ENCODE results near the gene SMYD4.

Gene SMYD4

GRCh38 chr17:1762901-1763898 is 66.5 kb downstream of the SMYD4 start:
- TF ChIP-seq ZNF274 (IDR thresholded peaks at IDR 0.05; ENCODE audit: low read depth, low read length) = no peak
- H3K4me3 ChIP-seq (ENCODE audit: low read length) = no peak overlapping the region

GRCh38 chr17:1762233-1762900 is 67.3 kb downstream of the SMYD4 start:
- no peak overlapping the region for H3K4me3 ChIP-seq (ENCODE audit: low read length)
- no peak for TF ChIP-seq ZNF274 (IDR thresholded peaks at IDR 0.05; ENCODE audit: low read depth, low read length)

GRCh38 chr17:1759529-1759928 is 70.2 kb downstream of the SMYD4 start:
- no peak for TF ChIP-seq ZNF274 (IDR thresholded peaks at IDR 0.05; ENCODE audit: low read depth, low read length)
- H3K4me3 ChIP-seq (ENCODE audit: low read length) = no peak overlapping the region

GRCh38 chr17:1758807-1759206 is 70.9 kb downstream of the SMYD4 start:
- TF ChIP-seq ZNF274 (IDR thresholded peaks at IDR 0.05; ENCODE audit: low read depth, low read length) = no peak
- H3K4me3 ChIP-seq (ENCODE audit: low read length) = no peak overlapping the region

DNA sequence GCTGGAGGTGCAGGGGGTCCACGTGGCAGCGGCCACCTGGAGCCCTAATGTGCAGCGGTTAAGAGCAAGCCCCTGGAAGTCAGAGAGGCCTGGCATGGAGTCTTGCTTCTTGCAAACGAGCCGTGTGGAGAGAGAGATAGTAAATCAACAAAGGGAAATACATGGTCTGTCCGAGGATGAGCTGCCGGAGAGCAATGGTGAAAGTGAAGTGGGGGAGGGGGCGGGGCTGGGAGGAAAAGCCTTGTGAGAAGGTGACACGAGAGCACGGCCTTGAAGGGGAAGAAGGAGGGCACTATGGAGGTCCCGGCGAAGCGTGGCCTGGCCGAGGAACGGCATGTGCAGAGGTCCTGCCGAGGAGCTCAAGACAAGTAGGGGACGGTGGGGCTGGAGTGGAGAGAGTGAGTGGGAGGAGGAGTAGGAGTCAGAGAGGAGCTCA is 73.9 kb downstream of the SMYD4 start:
- H3K4me3 ChIP-seq (ENCODE audit: low read length) = no peak overlapping the region
- no peak for TF ChIP-seq ZNF274 (IDR thresholded peaks at IDR 0.05; ENCODE audit: low read depth, low read length)

GRCh38 chr17:1755252-1755826 is 74.4 kb downstream of the SMYD4 start:
- TF ChIP-seq ZNF274 (IDR thresholded peaks at IDR 0.05; ENCODE audit: low read depth, low read length) = no peak
- H3K4me3 ChIP-seq (ENCODE audit: low read length) = no peak overlapping the region

DNA sequence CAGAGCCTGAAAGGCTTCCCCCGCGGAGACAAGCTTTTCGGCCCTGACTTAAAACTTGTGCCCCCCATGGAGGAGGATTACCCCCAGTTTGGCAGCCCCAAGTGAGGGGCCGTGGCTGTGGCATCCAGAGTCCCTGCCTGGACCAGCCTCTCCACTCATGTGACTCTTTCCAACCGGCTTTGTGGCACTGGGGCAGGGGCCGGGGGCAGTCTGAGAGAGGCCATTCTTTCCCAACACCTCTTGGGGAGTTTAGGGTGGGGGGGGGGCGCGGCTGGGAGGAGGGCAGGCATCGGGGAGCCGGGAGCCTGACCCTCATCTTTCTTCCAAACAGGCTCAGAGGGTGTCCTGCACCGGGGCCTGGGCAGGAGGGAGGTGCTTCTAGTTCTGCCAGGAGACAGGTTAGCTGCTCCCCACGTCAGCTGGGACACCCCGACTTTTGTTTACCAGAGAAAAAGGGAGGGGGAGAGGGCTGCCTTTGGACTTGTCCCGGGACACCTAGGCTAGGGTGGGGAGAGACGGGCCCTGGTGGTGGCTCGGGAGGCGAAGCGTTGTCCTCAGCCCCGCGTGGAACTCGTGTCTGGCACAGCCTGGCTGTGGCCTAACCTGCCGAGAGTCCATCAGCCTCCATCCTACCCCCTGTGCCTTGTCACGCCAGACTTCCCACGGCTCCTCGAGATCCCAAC is 75.1 kb downstream of the SMYD4 start:
- TF ChIP-seq ZNF274 (IDR thresholded peaks at IDR 0.05; ENCODE audit: low read depth, low read length) = no peak
- H3K4me3 ChIP-seq (ENCODE audit: low read length) = no peak overlapping the region

GRCh38 chr17:1753767-1754429 is 75.8 kb downstream of the SMYD4 start:
- H3K4me3 ChIP-seq (ENCODE audit: low read length) = no peak overlapping the region
- TF ChIP-seq ZNF274 (IDR thresholded peaks at IDR 0.05; ENCODE audit: low read depth, low read length) = no peak

DNA sequence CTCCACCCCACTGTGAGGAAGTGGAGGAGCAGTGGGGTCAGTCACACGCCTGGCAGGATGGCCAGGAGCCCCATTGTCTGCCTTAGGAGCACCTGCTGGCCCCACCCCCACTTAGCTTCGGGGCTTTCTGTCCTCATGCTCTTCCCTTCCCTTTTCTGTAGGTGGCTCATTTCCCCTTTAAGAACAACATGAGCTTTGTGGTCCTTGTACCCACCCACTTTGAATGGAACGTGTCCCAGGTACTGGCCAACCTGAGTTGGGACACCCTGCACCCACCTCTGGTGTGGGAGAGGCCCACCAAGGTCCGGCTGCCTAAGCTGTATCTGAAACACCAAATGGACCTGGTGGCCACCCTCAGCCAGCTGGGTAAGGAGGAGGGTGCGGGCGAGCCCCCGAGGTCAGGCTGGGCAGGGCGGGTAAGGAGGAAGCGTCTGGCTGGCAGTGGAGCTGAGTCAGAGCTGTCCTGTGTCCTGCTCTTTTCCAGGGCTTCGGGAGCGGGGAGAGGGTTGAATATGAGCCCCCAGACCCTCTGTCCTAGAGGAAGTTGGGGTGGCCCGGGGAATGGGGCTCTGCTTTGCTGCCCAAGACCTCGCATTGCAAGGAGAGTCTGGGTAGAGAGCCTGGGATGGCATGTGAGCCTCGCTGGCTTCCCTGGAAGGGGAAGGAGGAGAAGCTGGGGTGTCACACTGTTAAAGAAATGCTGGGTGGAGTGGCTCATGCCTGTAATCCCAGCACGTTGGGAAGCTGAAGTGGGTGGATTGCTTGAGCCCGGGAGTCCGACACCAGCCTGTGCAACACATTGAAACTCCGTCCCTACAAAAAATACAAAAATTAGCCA is 77.1 kb downstream of the SMYD4 start:
- no peak for TF ChIP-seq ZNF274 (IDR thresholded peaks at IDR 0.05; ENCODE audit: low read depth, low read length)
- no peak overlapping the region for H3K4me3 ChIP-seq (ENCODE audit: low read length)

DNA sequence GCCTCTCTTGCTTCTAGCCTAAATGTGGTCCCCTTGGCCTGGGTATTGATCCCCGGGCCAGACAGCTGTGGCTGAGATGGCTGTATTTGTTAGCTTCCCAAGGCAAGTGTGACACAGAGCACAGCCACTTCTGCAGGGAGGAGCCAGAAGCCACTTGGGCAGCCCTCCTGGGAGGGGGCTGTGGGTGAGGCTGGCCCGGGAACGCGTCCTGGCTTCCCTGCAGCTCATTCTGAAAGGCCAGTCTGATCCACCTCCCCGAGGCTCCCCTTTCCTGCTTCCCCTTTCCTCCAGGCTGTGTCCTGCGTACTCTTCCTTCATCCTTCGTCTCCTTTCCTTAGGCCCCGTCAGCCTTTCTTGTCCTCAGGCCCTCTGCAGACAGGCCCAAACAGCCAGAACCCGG is 79.1 kb downstream of the SMYD4 start:
- no peak for TF ChIP-seq ZNF274 (IDR thresholded peaks at IDR 0.05; ENCODE audit: low read depth, low read length)
- no peak overlapping the region for H3K4me3 ChIP-seq (ENCODE audit: low read length)

GRCh38 chr17:1746975-1747543 is 82.6 kb downstream of the SMYD4 start:
- no peak overlapping the region for H3K4me3 ChIP-seq (ENCODE audit: low read length)
- TF ChIP-seq ZNF274 (IDR thresholded peaks at IDR 0.05; ENCODE audit: low read depth, low read length) = no peak

DNA sequence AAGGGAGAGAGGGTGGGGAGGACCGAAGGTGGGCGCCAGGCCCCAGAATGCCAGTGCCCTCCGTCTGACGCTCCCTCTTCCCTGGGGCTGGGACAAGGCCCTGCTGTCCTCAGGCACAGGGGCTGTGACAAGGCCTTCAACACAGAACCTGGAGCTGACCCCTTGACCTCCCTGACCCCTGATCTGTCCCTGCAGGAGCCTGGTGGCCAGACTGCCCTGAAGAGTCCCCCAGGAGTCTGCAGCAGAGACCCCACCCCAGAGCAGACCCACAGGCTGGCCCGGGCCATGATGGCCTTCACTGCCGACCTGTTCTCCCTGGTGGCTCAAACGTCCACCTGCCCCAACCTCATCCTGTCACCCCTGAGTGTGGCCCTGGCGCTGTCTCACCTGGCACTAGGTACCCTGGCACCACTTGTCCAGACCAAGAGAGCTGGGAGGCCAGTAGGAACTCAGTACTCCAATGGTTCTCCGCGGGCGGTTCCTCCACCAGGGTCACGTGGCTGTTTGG is 84.1 kb downstream of the SMYD4 start:
- H3K4me3 ChIP-seq (ENCODE audit: low read length) = no peak overlapping the region
- no peak for TF ChIP-seq ZNF274 (IDR thresholded peaks at IDR 0.05; ENCODE audit: low read depth, low read length)

Data from GM08714 (cell line).